GM12892 (cell line): ENCODE measurements around the gene MTMR2.

Experiments
- POLR2A ChIP-seq: IDR thresholded peaks from 2 replicates; pipeline ENCODE4 v1.6.1; 2011; ENCODE audit warnings: low read depth, low read length, control low read depth
- POLR2AphosphoS5 ChIP-seq: IDR thresholded peaks from 2 replicates; pipeline ENCODE4 v1.6.1; 2011; ENCODE audit warnings: low read depth, low read length, control low read depth

DNA sequence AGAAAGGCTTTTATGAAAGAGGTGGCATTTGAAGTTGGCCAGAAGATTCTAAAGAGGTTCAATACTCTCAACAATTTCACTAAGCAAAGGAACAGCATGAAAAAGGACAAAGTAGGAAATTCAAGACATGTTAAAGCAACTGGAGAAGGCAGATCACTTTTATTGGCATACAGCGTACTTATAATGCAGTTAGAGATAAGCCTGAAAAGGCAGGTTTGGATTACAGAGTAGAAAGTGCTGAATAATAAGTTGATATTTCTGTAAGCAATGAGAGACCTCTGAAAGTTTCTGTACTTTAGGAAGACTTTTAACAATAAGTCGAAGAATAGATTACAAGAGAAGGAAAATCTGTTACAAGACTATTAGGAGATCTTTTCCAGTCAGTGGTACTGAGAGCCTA, 25.1 kb downstream of the MTMR2 start:
- no peak for TF ChIP-seq POLR2AphosphoS5
- no peak for TF ChIP-seq POLR2A
